ENCODE results near the gene OR5H14. TPM values are rescaled to one million over a fixed set of nuclear protein-coding genes. Genes with fewer than 3 reads are reported as not detected.
"Not testable (repeated sequence)": the region's sequence is repeated elsewhere in the genome, so short reads cannot be mapped to it uniquely, and the experiment has no call there.

Gene OR5H14
- total RNA-seq, 4 donors from 2014 or later, result not detected

GRCh38 chr3:98140531-98140930 is 6.7 kb upstream of the OR5H14 start:
- no peak for DNase-seq
- no peaks in the 10 kb centered on the region for H3K4me1 ChIP-seq
- H3K36me3 ChIP-seq, result no peaks in the 10 kb centered on the region
- H3K9me3 ChIP-seq, result no peaks in the 10 kb centered on the region
- H3K27me3 ChIP-seq, result no peaks in the 10 kb centered on the region
- no peak overlapping the region for H3K4me3 ChIP-seq (replicated peaks in 1 of 3)
- TF ChIP-seq POLR2A (IDR thresholded peaks at IDR 0.05), result no peak
- TF ChIP-seq CTCF (IDR thresholded peaks at IDR 0.05), result no peak
- intact Hi-C loops (cut with DNase I), result no loop called here
- H3K27ac ChIP-seq, result no peak overlapping the region

- no peaks in the 10 kb centered on the region for H3K4me1 ChIP-seq
- H3K27me3 ChIP-seq, result no peaks in the 10 kb centered on the region
- H3K36me3 ChIP-seq, result no peaks in the 10 kb centered on the region
- WGBS, 2 donors, result 53 to 66% methylated on average over 3 of the region's 3 CpGs
- no peak overlapping the region for H3K27ac ChIP-seq
- DNase-seq, result no peak
- no peak for TF ChIP-seq CTCF (IDR thresholded peaks at IDR 0.05)
- no peak for TF ChIP-seq POLR2A (IDR thresholded peaks at IDR 0.05)
- H3K4me3 ChIP-seq (replicated peaks in 1 of 3), result no peak overlapping the region
- intact Hi-C loops (cut with DNase I), result no loop called here
- no peaks in the 10 kb centered on the region for H3K9me3 ChIP-seq
These were observed 1.5 kb downstream of the OR5H14 start for GRCh38 chr3:98148751-98149150.

GRCh38 chr3:98149456-98149855 is 2.2 kb downstream of the OR5H14 start:
- H3K4me3 ChIP-seq (replicated peaks in 1 of 3); H3K27ac ChIP-seq; H3K9me3 ChIP-seq; H3K4me1 ChIP-seq; H3K36me3 ChIP-seq; intact Hi-C loops (cut with DNase I); H3K27me3 ChIP-seq; DNase-seq: not testable (repeated sequence)
- WGBS, 2 donors, result 86 to 91% methylated on average over 4 of the region's 4 CpGs

- Histone ChIP-seq H3K4me3 (replicated peaks in 1 of 3) (no peak overlapping the region), H3K9me3 (no peaks in the 10 kb centered on the region), H3K27ac (no peak overlapping the region), H3K36me3 (no peaks in the 10 kb centered on the region), H3K27me3 (no peaks in the 10 kb centered on the region), H3K4me1 (no peaks in the 10 kb centered on the region)
- 72 to 82% methylated on average over 5 of the region's 5 CpGs for WGBS, 2 donors
- DNase-seq, result no peak
- TF ChIP-seq CTCF (IDR thresholded peaks at IDR 0.05), result no peak
- no peak for TF ChIP-seq POLR2A (IDR thresholded peaks at IDR 0.05)
- intact Hi-C loops (cut with DNase I), result no loop called here
These were observed 4.0 kb downstream of the OR5H14 start for GRCh38 chr3:98151241-98151640.

- intact Hi-C loops (cut with DNase I), result no loop called here
- H3K27me3 ChIP-seq, result no peaks in the 10 kb centered on the region
- WGBS, 2 donors, result 93 to 97% methylated on average over 3 of the region's 3 CpGs
- H3K4me3 ChIP-seq (replicated peaks in 1 of 3), result no peak within 1 kb of the TSS
- no peaks in the 10 kb centered on the region for H3K4me1 ChIP-seq
- H3K9me3 ChIP-seq, result no peaks in the 10 kb centered on the region
- no peaks in the 10 kb centered on the region for H3K36me3 ChIP-seq
- TF ChIP-seq CTCF (IDR thresholded peaks at IDR 0.05) (no peak), POLR2A (IDR thresholded peaks at IDR 0.05) (no peak)
- no peak for DNase-seq
- no peak within 1 kb of the TSS for H3K27ac ChIP-seq
These were observed 19.1 kb downstream of the OR5H14 start, which contains the start of gene OR5H15 for GRCh38 chr3:98166396-98166795. Gene OR5H15 (plus strand): TSS chr3:98166696. CDS start chr3:98168700, 2,004 bp downstream.

- no peaks in the 10 kb centered on the region for H3K36me3 ChIP-seq
- TF ChIP-seq CTCF (IDR thresholded peaks at IDR 0.05) (no peak), POLR2A (IDR thresholded peaks at IDR 0.05) (no peak)
- H3K27ac ChIP-seq, result no peak overlapping the region
- no peak for DNase-seq
- H3K9me3 ChIP-seq, result no peaks in the 10 kb centered on the region
- H3K4me1 ChIP-seq, result no peaks in the 10 kb centered on the region
- no peak overlapping the region for H3K4me3 ChIP-seq (replicated peaks in 1 of 3)
- WGBS, 2 donors, result 58 to 69% methylated on average over 1 of the region's 1 CpG
- H3K27me3 ChIP-seq, result no peaks in the 10 kb centered on the region
- intact Hi-C loops (cut with DNase I), result no loop called here
These were observed 23.8 kb downstream of the OR5H14 start for GRCh38 chr3:98171071-98171470.

Measured in thyroid gland (tissue), 4 donors.